BLaER1 (cell line): ENCODE data around the gene CA5A.

Source experiments
- H3K27ac ChIP-seq: shearing (Covaris generic); formaldehyde crosslinking; 2 replicates; pipeline ENCODE4 v1.8.1; 2022
- H3K27me3 ChIP-seq: shearing (Covaris generic); formaldehyde crosslinking; 2 replicates; pipeline ENCODE4 v1.8.1; 2022
- H3K36me3 ChIP-seq: shearing (Covaris generic); formaldehyde crosslinking; 2 replicates; pipeline ENCODE4 v1.8.1; 2022
- H3K4me1 ChIP-seq: shearing (Covaris generic); formaldehyde crosslinking; 2 replicates; pipeline ENCODE4 v1.8.1; 2022
- H3K4me2 ChIP-seq: shearing (Covaris generic); formaldehyde crosslinking; 2 replicates; pipeline ENCODE4 v1.8.1; 2022
- H3K4me3 ChIP-seq: shearing (Covaris generic); formaldehyde crosslinking; 2 replicates; pipeline ENCODE4 v1.8.1; 2022
- H3K9ac ChIP-seq: shearing (Covaris generic); formaldehyde crosslinking; 2 replicates; pipeline ENCODE4 v1.8.1; 2022
- H3K9me3 ChIP-seq: shearing (Covaris generic); formaldehyde crosslinking; 2 replicates; pipeline ENCODE4 v1.8.1; 2022
- H4K20me1 ChIP-seq: shearing (Covaris generic); formaldehyde crosslinking; 2 replicates; pipeline ENCODE4 v1.8.1; 2022
- Cebpa-rat ChIP-seq: shearing (Covaris generic); IDR thresholded peaks from 2 replicates; pipeline ENCODE4 v1.8.1; 2022

Gene CA5A

DNA sequence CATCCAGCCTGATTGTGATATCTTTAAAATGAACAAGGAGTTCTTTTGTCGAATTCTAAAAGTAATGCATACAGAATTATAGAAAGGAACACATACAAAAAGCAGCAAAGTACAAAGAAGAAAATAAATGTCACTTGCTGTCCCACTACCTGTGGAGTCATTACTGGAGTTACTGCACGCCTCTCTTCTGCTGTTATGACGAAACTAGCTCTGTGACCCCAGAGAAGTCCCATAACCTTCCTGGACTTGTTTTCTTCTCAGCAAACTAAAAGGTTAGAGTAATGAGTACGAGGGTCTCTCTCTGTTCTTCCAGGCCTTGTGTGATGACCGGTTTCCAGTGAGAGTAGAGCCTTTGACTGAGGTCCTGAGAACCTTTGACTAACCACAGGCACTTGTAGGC, 41.8 kb upstream of the CA5A start:
- Histone ChIP-seq H3K9ac (no peak overlapping the region), H4K20me1 (peaks cover 16% of the 10 kb centered on the region), H3K4me1 (peaks cover 19% of the 10 kb centered on the region), H3K27me3 (no peaks in the 10 kb centered on the region), H3K4me2 (no peak overlapping the region), H3K36me3 (peaks cover 67% of the 10 kb centered on the region), H3K4me3 (no peak overlapping the region), H3K9me3 (no peaks in the 10 kb centered on the region), H3K27ac (no peak overlapping the region)
- TF ChIP-seq Cebpa-rat = no peak

DNA sequence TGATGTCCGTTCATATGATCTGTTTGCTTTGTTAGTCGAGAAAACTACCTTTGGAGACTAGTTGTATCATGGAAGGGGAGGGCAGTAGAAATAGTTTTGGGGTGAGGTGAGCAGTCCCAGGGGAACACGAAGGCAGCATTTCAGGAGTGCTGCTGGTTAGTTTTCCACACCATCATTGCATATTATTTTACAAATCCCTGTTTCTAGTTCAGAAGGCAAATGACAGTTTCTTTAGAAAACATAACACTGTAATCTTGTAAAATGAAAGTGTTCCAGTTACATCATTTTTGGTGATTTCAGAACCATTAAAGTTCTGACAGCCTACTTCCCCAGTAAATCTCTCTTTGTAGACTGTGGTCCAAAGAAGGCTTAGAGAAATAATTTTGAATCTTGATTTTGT, 40.3 kb upstream of the CA5A start:
- Histone ChIP-seq H3K36me3 (peaks cover 60% of the 10 kb centered on the region), H3K9ac (no peak overlapping the region), H3K9me3 (peaks cover 14% of the 10 kb centered on the region), H3K27ac (no peak overlapping the region), H3K4me3 (no peak overlapping the region), H4K20me1 (peaks cover 16% of the 10 kb centered on the region), H3K4me1 (peaks cover 22% of the 10 kb centered on the region), H3K4me2 (no peak overlapping the region), H3K27me3 (no peaks in the 10 kb centered on the region)
- TF ChIP-seq Cebpa-rat = no peak

DNA sequence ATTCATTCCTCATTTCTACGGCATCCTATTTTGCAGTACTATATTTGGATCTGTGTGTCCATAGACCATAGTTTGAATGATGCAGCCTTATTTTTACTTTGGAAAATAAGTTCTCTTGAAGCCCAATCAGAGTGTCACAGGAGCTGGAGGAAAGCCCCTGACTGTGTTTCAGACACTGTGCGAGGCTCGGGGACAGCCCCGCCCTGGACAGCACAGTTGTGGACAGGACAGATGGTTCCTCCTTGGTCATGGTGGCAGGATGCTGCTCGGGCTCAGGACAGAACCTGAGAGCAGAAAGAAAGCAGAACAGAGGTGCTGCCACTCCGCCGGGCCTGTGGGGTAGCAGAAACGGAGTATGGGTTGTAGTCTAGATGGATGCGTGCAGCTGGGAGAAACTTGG, 37.8 kb upstream of the CA5A start:
- peaks cover 27% of the 10 kb centered on the region for H3K9me3 ChIP-seq
- peaks cover 22% of the 10 kb centered on the region for H3K4me1 ChIP-seq
- H3K4me3 ChIP-seq = no peak overlapping the region
- H3K9ac ChIP-seq = no peak overlapping the region
- no peaks in the 10 kb centered on the region for H3K27me3 ChIP-seq
- H3K27ac ChIP-seq = no peak overlapping the region
- H4K20me1 ChIP-seq = peaks cover 16% of the 10 kb centered on the region
- H3K36me3 ChIP-seq = peaks cover 67% of the 10 kb centered on the region
- peak overlapping the region; percentile 66 for H3K4me2 ChIP-seq
- TF ChIP-seq Cebpa-rat = no peak

GRCh38 chr16:87973717-87974116, 37.4 kb upstream of the CA5A start:
- Histone ChIP-seq H3K27me3 (no peaks in the 10 kb centered on the region), H4K20me1 (peaks cover 19% of the 10 kb centered on the region), H3K9me3 (peaks cover 27% of the 10 kb centered on the region), H3K27ac (0 out of 2 replicates have a peak overlapping the region, but pooled peaks have one; percentile 6), H3K9ac (no peak overlapping the region), H3K4me3 (no peak overlapping the region), H3K4me1 (peaks cover 22% of the 10 kb centered on the region), H3K36me3 (peaks cover 63% of the 10 kb centered on the region), H3K4me2 (peak overlapping the region; percentile 66)
- TF ChIP-seq Cebpa-rat = no peak

- H3K4me1 ChIP-seq = peaks cover 28% of the 10 kb centered on the region
- H3K36me3 ChIP-seq = peaks cover 47% of the 10 kb centered on the region
- H3K9ac ChIP-seq = no peak overlapping the region
- peaks cover 29% of the 10 kb centered on the region for H4K20me1 ChIP-seq
- no peak overlapping the region for H3K4me3 ChIP-seq
- no peak overlapping the region for H3K4me2 ChIP-seq
- peaks cover 27% of the 10 kb centered on the region for H3K9me3 ChIP-seq
- H3K27me3 ChIP-seq = no peaks in the 10 kb centered on the region
- no peak overlapping the region for H3K27ac ChIP-seq
- no peak for TF ChIP-seq Cebpa-rat
Measured at GRCh38 chr16:87971933-87972332, 35.6 kb upstream of the CA5A start.

DNA sequence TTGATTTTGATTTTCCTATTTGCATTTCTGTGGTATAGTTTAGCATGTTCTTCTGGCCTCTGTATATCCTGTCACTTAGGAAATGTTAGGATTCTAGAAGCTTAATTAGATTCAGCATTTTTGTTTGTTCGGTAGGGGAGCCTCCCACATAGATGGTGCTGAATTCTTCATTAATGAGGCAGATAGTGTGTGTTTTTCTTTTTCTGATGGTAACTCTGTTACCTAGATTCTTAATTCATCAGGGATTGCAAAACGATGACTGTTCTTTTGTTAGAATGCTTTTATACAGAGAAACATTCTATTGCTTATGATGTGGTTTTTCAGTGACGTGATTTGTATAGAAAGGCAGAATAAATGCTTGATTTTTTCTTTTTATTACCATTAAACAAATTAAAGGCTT, 33.9 kb upstream of the CA5A start:
- H3K9ac ChIP-seq = no peak overlapping the region
- H4K20me1 ChIP-seq = peaks cover 39% of the 10 kb centered on the region
- no peak for TF ChIP-seq Cebpa-rat
- peaks cover 27% of the 10 kb centered on the region for H3K9me3 ChIP-seq
- H3K4me3 ChIP-seq = no peak overlapping the region
- peaks cover 36% of the 10 kb centered on the region for H3K36me3 ChIP-seq
- H3K4me2 ChIP-seq = no peak overlapping the region
- H3K4me1 ChIP-seq = peaks cover 42% of the 10 kb centered on the region
- no peaks in the 10 kb centered on the region for H3K27me3 ChIP-seq
- no peak overlapping the region for H3K27ac ChIP-seq

- Histone ChIP-seq H3K36me3 (peaks cover 28% of the 10 kb centered on the region), H3K4me2 (no peak overlapping the region), H3K9ac (no peak overlapping the region), H4K20me1 (peaks cover 36% of the 10 kb centered on the region; the same call in 1 of the 2 replicates), H3K27me3 (no peaks in the 10 kb centered on the region), H3K4me1 (peaks cover 44% of the 10 kb centered on the region), H3K4me3 (no peak overlapping the region), H3K9me3 (peaks cover 27% of the 10 kb centered on the region), H3K27ac (no peak overlapping the region)
- TF ChIP-seq Cebpa-rat = no peak
Measured at GRCh38 chr16:87968541-87968940, 32.2 kb upstream of the CA5A start.

- Histone ChIP-seq H3K27ac (peak overlapping the region; percentile 77), H3K36me3 (peaks cover 22% of the 10 kb centered on the region), H3K4me2 (peak overlapping the region; percentile 91), H3K9ac (peak overlapping the region; percentile 70), H3K4me3 (peak overlapping the region; percentile 50), H3K9me3 (peaks cover 13% of the 10 kb centered on the region), H3K27me3 (no peaks in the 10 kb centered on the region), H3K4me1 (peaks cover 49% of the 10 kb centered on the region), H4K20me1 (peaks cover 40% of the 10 kb centered on the region; the same call in 1 of the 2 replicates)
- no peak for TF ChIP-seq Cebpa-rat
Measured at GRCh38 chr16:87966685-87967185, 30.4 kb upstream of the CA5A start.

- H3K27me3 ChIP-seq = no peaks in the 10 kb centered on the region
- H4K20me1 ChIP-seq = peaks cover 40% of the 10 kb centered on the region; the same call in 1 of the 2 replicates
- H3K4me3 ChIP-seq = no peak overlapping the region
- H3K4me2 ChIP-seq = peak overlapping the region; percentile 91
- peaks cover 49% of the 10 kb centered on the region for H3K4me1 ChIP-seq
- H3K36me3 ChIP-seq = peaks cover 17% of the 10 kb centered on the region
- no peak for TF ChIP-seq Cebpa-rat
- H3K9ac ChIP-seq = peak overlapping the region; percentile 70
- peak overlapping the region; percentile 77; the same call in 1 of the 2 replicates for H3K27ac ChIP-seq
- H3K9me3 ChIP-seq = peaks cover 8% of the 10 kb centered on the region
Measured at GRCh38 chr16:87966064-87966645, 29.8 kb upstream of the CA5A start.

DNA sequence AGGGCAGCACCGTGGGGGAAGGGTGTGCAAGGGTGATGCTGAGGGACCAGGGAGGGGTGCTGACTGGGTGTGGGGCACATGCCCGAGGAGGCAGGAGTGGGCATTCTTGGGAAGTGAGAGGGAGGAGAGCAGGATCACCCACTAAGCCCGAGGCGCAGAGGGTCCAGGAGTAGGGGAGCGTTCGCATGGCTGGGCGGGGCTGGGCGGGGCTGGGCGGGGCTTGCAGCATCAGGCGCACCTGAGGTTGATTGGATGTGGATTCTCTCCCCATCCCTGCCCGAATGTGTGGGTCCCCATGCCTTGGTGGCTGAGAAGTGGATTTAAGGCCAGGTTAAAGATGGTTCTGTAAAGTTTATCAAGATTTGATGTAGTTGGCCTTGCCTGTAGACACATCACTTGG, 29.1 kb upstream of the CA5A start:
- Histone ChIP-seq H3K9ac (no peak overlapping the region), H3K27me3 (no peaks in the 10 kb centered on the region), H4K20me1 (peaks cover 40% of the 10 kb centered on the region; the same call in 1 of the 2 replicates), H3K9me3 (peaks cover under 1% of the 10 kb centered on the region; the same call in 1 of the 2 replicates), H3K4me2 (no peak overlapping the region), H3K4me1 (peaks cover 51% of the 10 kb centered on the region), H3K27ac (no peak overlapping the region), H3K36me3 (peaks cover 9% of the 10 kb centered on the region; the same call in 1 of the 2 replicates), H3K4me3 (no peak overlapping the region)
- no peak for TF ChIP-seq Cebpa-rat
